ENCODE measurements around the gene MICALL1. TPM values are rescaled to one million over a fixed set of nuclear protein-coding genes. Genes with fewer than 3 reads are reported as not detected.

MICALL1 gene
- total and polyA plus RNA-seq, 7 experiments from 2014 or later: 2.2 to 40.0 (median 24.4) TPM

DNA sequence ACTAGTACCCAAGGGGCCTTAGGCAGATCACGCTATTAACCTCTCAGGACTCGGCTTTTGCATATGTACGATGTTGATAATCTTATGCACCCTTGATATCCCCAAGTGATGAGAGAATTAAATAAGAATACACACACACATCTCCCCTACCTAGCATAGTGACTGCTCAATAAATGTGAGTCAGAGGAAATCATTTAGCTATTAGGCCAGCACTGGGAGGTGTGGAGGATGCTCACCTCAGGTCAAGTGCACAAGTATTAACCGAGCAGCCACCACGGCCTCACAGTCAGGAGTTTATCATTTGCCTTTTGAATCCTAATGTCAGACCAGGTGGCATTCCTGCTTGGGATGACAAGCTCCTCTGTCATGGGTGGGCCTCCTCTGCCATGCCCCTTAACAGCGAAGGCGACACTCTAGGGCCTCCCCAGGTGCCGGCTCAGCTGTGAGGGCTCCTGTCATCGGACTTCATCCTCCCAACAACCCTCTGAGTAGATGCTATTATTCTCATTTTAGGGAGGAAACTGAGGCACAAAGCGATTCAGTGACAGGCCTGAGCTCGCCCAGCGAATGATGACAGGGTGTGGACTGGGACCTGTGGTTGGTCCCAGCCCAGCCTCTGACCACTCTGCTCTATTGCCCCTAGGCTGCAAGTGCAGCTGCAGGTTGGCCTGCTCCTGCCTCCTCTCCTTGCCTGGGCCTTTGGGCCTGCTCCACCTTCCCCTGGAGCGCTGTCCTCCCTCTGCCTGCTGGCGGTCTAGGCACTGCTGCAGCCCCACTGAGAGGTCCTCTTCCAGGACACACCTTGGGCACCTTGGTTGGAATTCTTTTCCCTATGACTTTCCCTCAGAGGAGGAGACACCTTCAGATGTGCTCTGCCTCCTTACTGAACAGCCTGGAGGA lies 83.3 kb downstream of the MICALL1 start:
- no peak overlapping the region for H3K4me3 ChIP-seq (ENCODE audit: low read length)
- intact Hi-C loops (cut with micrococcal nuclease): no loop called here
- Mint-ChIP-seq H3K27ac (no peak overlapping the region), H3K9me3 (no peaks in the 10 kb centered on the region), H3K4me3 (no peak overlapping the region), H3K27me3 (no peaks in the 10 kb centered on the region), H3K36me3 (peaks cover 0 to 11% (median 0%) of the 10 kb centered on the region in 5 donors), H3K4me1 (peaks cover 0 to 5% (median 0%) of the 10 kb centered on the region in 7 donors)
- H3K4me1 ChIP-seq (ENCODE audit: control insufficient read depth in 2 of 2, insufficient read depth in 2 of 2, low read length in 2 of 2): peaks cover 0 to 13% of the 10 kb centered on the region in 2 donors
- H3K27ac ChIP-seq (ENCODE audit: low read depth, low read length): no peak overlapping the region
- peaks cover 0 to 23% (median 0%) of the 10 kb centered on the region in 3 experiments for H3K36me3 ChIP-seq (ENCODE audit: control insufficient read depth in 2 of 3, insufficient read depth in 3 of 3, low read length in 3 of 3)
- no peaks in the 10 kb centered on the region for H3K27me3 ChIP-seq (ENCODE audit: control insufficient read depth in 2 of 2, insufficient read depth in 2 of 2, low read length in 2 of 2)
- DNase-seq: no peak
- ChIA-PET POLR2A (no interaction called here), CTCF (no interaction called here)
- no peaks in the 10 kb centered on the region for H3K9me3 ChIP-seq (ENCODE audit: control insufficient read depth in 2 of 3, low read length in 3 of 3)
- ATAC-seq: no peak

- H3K9me3 Mint-ChIP-seq: no peaks in the 10 kb centered on the region
- H3K27ac ChIP-seq (ENCODE audit: low read depth, low read length): no peak overlapping the region
- intact Hi-C loops (cut with micrococcal nuclease): no loop called here
Measured at GRCh38 chr22:37990301-37990700, 84.2 kb downstream of the MICALL1 start.

GRCh38 chr22:37990862-37991261 lies 84.8 kb downstream of the MICALL1 start:
- no peaks in the 10 kb centered on the region for H3K9me3 ChIP-seq (ENCODE audit: control insufficient read depth in 2 of 3, low read length in 3 of 3)
- no peak for DNase-seq
- H3K27ac ChIP-seq (ENCODE audit: low read depth, low read length): no peak overlapping the region
- ATAC-seq: no peak
- no peaks in the 10 kb centered on the region for H3K9me3 Mint-ChIP-seq
- H3K4me1 ChIP-seq (ENCODE audit: control insufficient read depth in 2 of 2, insufficient read depth in 2 of 2, low read length in 2 of 2): peaks cover 0 to 26% of the 10 kb centered on the region in 2 donors
- no peaks in the 10 kb centered on the region for H3K27me3 Mint-ChIP-seq
- peaks cover 0 to 16% (median 0%) of the 10 kb centered on the region in 3 experiments for H3K36me3 ChIP-seq (ENCODE audit: control insufficient read depth in 2 of 3, insufficient read depth in 3 of 3, low read length in 3 of 3)
- H3K4me3 ChIP-seq (ENCODE audit: low read length): no peak overlapping the region
- ChIA-PET CTCF (no interaction called here), POLR2A (no interaction called here)
- no peak overlapping the region for H3K27ac Mint-ChIP-seq
- H3K4me3 Mint-ChIP-seq: no peak overlapping the region
- intact Hi-C loops (cut with micrococcal nuclease): no loop called here
- H3K27me3 ChIP-seq (ENCODE audit: control insufficient read depth in 2 of 2, insufficient read depth in 2 of 2, low read length in 2 of 2): no peaks in the 10 kb centered on the region
- peaks cover 0 to 10% (median 0%) of the 10 kb centered on the region in 7 donors for H3K4me1 Mint-ChIP-seq
- peaks cover 0 to 11% (median 0%) of the 10 kb centered on the region in 5 donors for H3K36me3 Mint-ChIP-seq

More at GRCh38 chr22:37990301-37990700, 84.2 kb downstream of the MICALL1 start:
- no peak overlapping the region for H3K4me3 Mint-ChIP-seq
- ChIA-PET CTCF (no interaction called here), POLR2A (no interaction called here)
- no peaks in the 10 kb centered on the region for H3K9me3 ChIP-seq (ENCODE audit: control insufficient read depth in 2 of 3, low read length in 3 of 3)
- no peak overlapping the region for H3K27ac Mint-ChIP-seq
- H3K4me1 Mint-ChIP-seq: peaks cover 0 to 4% (median 0%) of the 10 kb centered on the region in 7 donors
- no peak overlapping the region for H3K4me3 ChIP-seq (ENCODE audit: low read length)
- H3K36me3 ChIP-seq (ENCODE audit: control insufficient read depth in 2 of 3, insufficient read depth in 3 of 3, low read length in 3 of 3): peaks cover 0 to 19% (median 0%) of the 10 kb centered on the region in 3 experiments
- no peak for ATAC-seq
- peaks cover 0 to 21% of the 10 kb centered on the region in 2 donors for H3K4me1 ChIP-seq (ENCODE audit: control insufficient read depth in 2 of 2, insufficient read depth in 2 of 2, low read length in 2 of 2)
- H3K27me3 Mint-ChIP-seq: no peaks in the 10 kb centered on the region
- peaks cover 0 to 11% (median 0%) of the 10 kb centered on the region in 5 donors for H3K36me3 Mint-ChIP-seq
- H3K27me3 ChIP-seq (ENCODE audit: control insufficient read depth in 2 of 2, insufficient read depth in 2 of 2, low read length in 2 of 2): no peaks in the 10 kb centered on the region
- no peak for DNase-seq

GRCh38 chr22:37991731-37992442 lies 85.8 kb downstream of the MICALL1 start:
- Mint-ChIP-seq H3K36me3 (peaks cover 0 to 11% (median 0%) of the 10 kb centered on the region in 5 donors), H3K4me3 (no peak overlapping the region), H3K4me1 (peaks cover 0 to 16% (median 0%) of the 10 kb centered on the region in 7 donors), H3K27me3 (no peaks in the 10 kb centered on the region), H3K27ac (no peak overlapping the region), H3K9me3 (no peaks in the 10 kb centered on the region)
- H3K27me3 ChIP-seq (ENCODE audit: control insufficient read depth in 2 of 2, insufficient read depth in 2 of 2, low read length in 2 of 2): no peaks in the 10 kb centered on the region
- intact Hi-C loops (cut with micrococcal nuclease): no loop called here
- H3K9me3 ChIP-seq (ENCODE audit: control insufficient read depth in 2 of 3, low read length in 3 of 3): no peaks in the 10 kb centered on the region
- no peak overlapping the region for H3K27ac ChIP-seq (ENCODE audit: low read depth, low read length)
- ChIA-PET CTCF (no interaction called here), POLR2A (interaction anchor here (0.6 kb wide), 1 partner anchor 9 kb away, joined by 3 read pairs; no protein-coding TSS in a partner anchor)
- peaks cover 0 to 8% (median 0%) of the 10 kb centered on the region in 3 experiments for H3K36me3 ChIP-seq (ENCODE audit: control insufficient read depth in 2 of 3, insufficient read depth in 3 of 3, low read length in 3 of 3)
- peaks cover 0 to 36% of the 10 kb centered on the region in 2 donors for H3K4me1 ChIP-seq (ENCODE audit: control insufficient read depth in 2 of 2, insufficient read depth in 2 of 2, low read length in 2 of 2)
- DNase-seq (no peak), ATAC-seq (no peak)
- H3K4me3 ChIP-seq (ENCODE audit: low read length): no peak overlapping the region

Small RNAs within 50 kb of the gene (microRNA-seq; reads per million reads assigned to microRNA genes)
- not detected for gene MIR4534 (ENCODE audit: borderline microRNAs expressed)
- gene MIR6820 (ENCODE audit: borderline microRNAs expressed): not detected

Other genes with a start within 250 kb of the MICALL1 start
- gene PDXP, start 247.6 kb upstream of the MICALL1 start, total RNA-seq: 10 to 100 TPM in 1 of 5 experiments, 1 to 10 TPM in 4; 3.9 to 27.4 (median 7.5) TPM
- gene PDXP, start 247.6 kb upstream of the MICALL1 start, polyA plus RNA-seq: 1 to 10 TPM; 1.9 to 3.6 TPM
- gene LGALS1, start 230.7 kb upstream of the MICALL1 start, total RNA-seq: 100 to 1,000 TPM in 2 of 5 experiments, 10 to 100 TPM in 3; 23.6 to 969 (median 54.4) TPM
- 10 to 100 TPM; 22.9 to 30.5 TPM for gene LGALS1, start 230.7 kb upstream of the MICALL1 start, polyA plus RNA-seq
- 10 to 100 TPM; 32.8 to 52.5 (median 45.3) TPM for gene NOL12, start 220.0 kb upstream of the MICALL1 start, total RNA-seq
- gene NOL12, start 220.0 kb upstream of the MICALL1 start, polyA plus RNA-seq: 10 to 100 TPM; 42.7 to 48.6 TPM
- 10 to 100 TPM; 15.0 to 43.0 (median 25.7) TPM for gene TRIOBP, start 209.2 kb upstream of the MICALL1 start, total RNA-seq
- gene TRIOBP, start 209.2 kb upstream of the MICALL1 start, polyA plus RNA-seq: 10 to 100 TPM in 1 of 2 donors, 1 to 10 TPM in 1; 6.7 to 15.4 TPM
- 10 to 100 TPM in 1 of 5 experiments, 1 to 10 TPM in 4; 1.1 to 14.6 (median 5.4) TPM for gene GCAT, start 98.4 kb upstream of the MICALL1 start, total RNA-seq
- gene GCAT, start 98.4 kb upstream of the MICALL1 start, polyA plus RNA-seq: 1 to 10 TPM; 7.8 to 8.1 TPM
- gene GALR3, start 82.9 kb upstream of the MICALL1 start, total RNA-seq: not detected
- gene GALR3, start 82.9 kb upstream of the MICALL1 start, polyA plus RNA-seq: not detected
- 10 to 100 TPM; 18.9 to 26.2 (median 20.4) TPM for gene ANKRD54, start 62.0 kb upstream of the MICALL1 start, total RNA-seq
- 10 to 100 TPM; 14.3 to 18.5 TPM for gene ANKRD54, start 62.0 kb upstream of the MICALL1 start, polyA plus RNA-seq
- gene EIF3L, start 56.9 kb upstream of the MICALL1 start, total RNA-seq: 100 to 1,000 TPM; 383 to 586 (median 525) TPM
- gene EIF3L, start 56.9 kb upstream of the MICALL1 start, polyA plus RNA-seq: 100 to 1,000 TPM; 338 to 419 TPM
- under 1 TPM in 1 of 5 experiments, not detected in 4; 0.31 TPM for gene C22orf23, start 47.3 kb downstream of the MICALL1 start, total RNA-seq
- gene C22orf23, start 47.3 kb downstream of the MICALL1 start, polyA plus RNA-seq: not detected
- gene POLR2F, start 47.4 kb downstream of the MICALL1 start, total RNA-seq: 10 to 100 TPM; 25.9 to 67.8 (median 43.9) TPM
- gene POLR2F, start 47.4 kb downstream of the MICALL1 start, polyA plus RNA-seq: 100 to 1,000 TPM; 108 to 137 TPM
- gene SOX10, start 78.3 kb downstream of the MICALL1 start, total RNA-seq: not detected
- not detected for gene SOX10, start 78.3 kb downstream of the MICALL1 start, polyA plus RNA-seq
- 10 to 100 TPM; 10.0 to 29.3 (median 26.5) TPM for gene PICK1, start 151.1 kb downstream of the MICALL1 start, total RNA-seq
- gene PICK1, start 151.1 kb downstream of the MICALL1 start, polyA plus RNA-seq: 1 to 10 TPM; 6.3 to 6.6 TPM
- gene SLC16A8, start 177.9 kb downstream of the MICALL1 start, total RNA-seq: not detected
- not detected for gene SLC16A8, start 177.9 kb downstream of the MICALL1 start, polyA plus RNA-seq
- gene BAIAP2L2, start 204.4 kb downstream of the MICALL1 start, total RNA-seq: 1 to 10 TPM in 3 of 5 experiments, under 1 TPM in 2; 0.46 to 3.9 (median 1.9) TPM
- not detected for gene BAIAP2L2, start 204.4 kb downstream of the MICALL1 start, polyA plus RNA-seq

All from naive thymus-derived CD4-positive, alpha-beta T cell (primary cell).